ENCODE data around the gene GPR137. TPM values are rescaled to one million over a fixed set of nuclear protein-coding genes. Genes with fewer than 3 reads are reported as not detected.
"Not testable (repeated sequence)": the region's sequence is repeated elsewhere in the genome, so short reads cannot be mapped to it uniquely, and the experiment has no call there.

GPR137 gene
- polyA plus RNA-seq, 3 donors = 27.2 to 42.7 (median 42.7) TPM

DNA sequence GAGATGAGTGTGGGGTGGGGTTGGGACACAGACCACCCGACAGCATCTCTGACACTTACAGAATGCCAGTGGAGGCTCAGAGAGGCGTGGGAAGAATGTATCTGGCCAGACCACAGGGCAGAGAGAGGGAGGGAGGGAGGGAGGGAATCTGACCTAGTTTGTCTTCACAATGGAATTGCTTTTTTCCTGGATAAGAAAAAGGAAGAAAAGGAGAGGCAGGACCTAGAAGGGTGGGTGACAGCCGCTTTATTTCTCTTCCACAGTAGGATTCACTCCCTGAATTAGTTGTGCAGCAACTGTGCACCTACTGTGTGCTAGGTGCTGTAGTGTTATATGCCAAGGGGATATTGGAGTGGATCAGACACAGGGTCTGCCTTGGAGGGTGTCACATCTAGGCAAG, 9.1 kb downstream of the GPR137 start:
- no peak for DNase-seq (ENCODE audit: extremely low read depth in 1 of 11, low read depth in 9 of 11, low spot score in 4 of 11)

DNA sequence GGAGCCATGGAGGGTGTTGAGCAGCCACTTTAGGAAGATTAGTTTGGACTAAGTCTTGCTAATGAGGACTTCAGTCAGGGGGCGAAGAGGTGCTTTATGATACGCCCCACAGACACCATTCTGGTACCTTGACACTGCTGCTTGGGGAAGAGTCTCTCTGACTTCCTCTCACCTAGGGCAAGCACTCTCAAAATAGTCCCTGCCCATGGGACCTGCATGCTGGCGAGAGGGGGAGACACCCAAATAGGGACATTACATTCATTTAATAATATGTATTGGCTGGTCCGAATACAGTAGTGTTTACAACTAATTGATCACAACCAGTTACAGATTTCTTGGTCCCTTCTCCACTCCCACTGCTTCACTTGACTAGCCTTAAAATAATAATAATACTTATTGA, 10.1 kb downstream of the GPR137 start:
- no peak for DNase-seq (ENCODE audit: extremely low read depth in 1 of 11, low read depth in 9 of 11, low spot score in 4 of 11)

- DNase-seq (ENCODE audit: extremely low read depth in 1 of 11, low read depth in 9 of 11, low spot score in 4 of 11) = no peak
Observed at GRCh38 chr11:64296236-64296635, 10.6 kb downstream of the GPR137 start.

DNA sequence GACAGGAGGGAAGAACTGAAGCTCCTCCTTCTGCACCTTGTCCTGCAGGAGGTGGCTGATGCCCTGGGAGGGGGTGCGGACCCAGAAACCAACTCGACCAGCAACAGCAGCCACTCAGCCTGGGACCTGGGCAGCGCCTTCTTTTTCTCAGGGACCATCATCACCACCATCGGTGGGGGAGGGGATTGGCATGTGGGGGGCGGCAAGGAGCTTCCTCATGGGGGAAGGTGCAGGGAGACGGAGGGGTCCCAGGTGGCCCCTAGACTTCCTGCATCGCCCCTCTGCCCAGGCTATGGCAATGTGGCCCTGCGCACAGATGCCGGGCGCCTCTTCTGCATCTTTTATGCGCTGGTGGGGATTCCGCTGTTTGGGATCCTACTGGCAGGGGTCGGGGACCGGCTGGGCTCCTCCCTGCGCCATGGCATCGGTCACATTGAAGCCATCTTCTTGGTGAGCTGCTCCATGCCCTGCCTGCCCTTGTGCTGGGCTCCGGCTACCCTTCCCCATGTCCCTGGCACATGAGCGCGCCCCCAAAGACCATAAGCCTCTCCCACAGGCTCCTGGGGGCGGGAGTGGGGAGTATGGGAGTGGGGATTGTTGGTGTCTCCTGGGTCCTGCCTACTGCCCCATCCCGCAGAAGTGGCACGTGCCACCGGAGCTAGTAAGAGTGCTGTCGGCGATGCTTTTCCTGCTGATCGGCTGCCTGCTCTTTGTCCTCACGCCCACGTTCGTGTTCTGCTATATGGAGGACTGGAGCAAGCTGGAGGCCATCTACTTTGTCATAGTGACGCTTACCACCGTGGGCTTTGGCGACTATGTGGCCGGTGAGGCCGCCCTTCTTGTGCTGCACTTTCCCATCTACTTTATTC, 11.4 kb downstream of the GPR137 start:
- no peak for DNase-seq (ENCODE audit: extremely low read depth in 1 of 11, low read depth in 9 of 11, low spot score in 4 of 11)

DNA sequence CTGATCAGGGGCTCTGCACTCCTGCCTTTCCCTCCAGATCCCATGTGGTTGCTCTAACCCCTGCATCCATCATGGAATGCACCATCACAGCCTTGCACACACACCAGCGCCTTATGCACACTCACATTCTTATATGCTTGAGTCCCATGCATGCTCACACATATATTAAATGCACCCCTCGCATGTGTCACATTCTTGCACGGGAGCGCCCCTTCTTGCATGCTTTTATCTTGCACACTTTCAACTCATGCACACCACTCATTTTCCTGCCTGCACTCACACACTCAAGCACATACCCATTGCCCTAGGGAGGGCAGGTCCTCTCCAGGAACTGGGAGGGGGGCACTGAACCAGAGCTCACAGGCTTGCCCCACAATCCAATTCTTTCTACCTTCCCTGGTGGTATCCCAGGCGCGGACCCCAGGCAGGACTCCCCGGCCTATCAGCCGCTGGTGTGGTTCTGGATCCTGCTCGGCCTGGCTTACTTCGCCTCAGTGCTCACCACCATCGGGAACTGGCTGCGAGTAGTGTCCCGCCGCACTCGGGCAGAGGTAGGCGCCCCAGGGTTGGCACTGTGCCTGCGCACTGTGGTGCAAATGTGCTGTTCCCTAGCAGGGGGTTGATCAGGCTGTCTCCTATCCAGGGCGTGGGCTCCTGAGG, 12.2 kb downstream of the GPR137 start:
- DNase-seq (ENCODE audit: extremely low read depth in 1 of 11, low read depth in 9 of 11, low spot score in 4 of 11) = no peak

- no peak for DNase-seq (ENCODE audit: extremely low read depth in 1 of 11, low read depth in 9 of 11, low spot score in 4 of 11)
Observed at GRCh38 chr11:64298966-64299846, 13.6 kb downstream of the GPR137 start.

DNA sequence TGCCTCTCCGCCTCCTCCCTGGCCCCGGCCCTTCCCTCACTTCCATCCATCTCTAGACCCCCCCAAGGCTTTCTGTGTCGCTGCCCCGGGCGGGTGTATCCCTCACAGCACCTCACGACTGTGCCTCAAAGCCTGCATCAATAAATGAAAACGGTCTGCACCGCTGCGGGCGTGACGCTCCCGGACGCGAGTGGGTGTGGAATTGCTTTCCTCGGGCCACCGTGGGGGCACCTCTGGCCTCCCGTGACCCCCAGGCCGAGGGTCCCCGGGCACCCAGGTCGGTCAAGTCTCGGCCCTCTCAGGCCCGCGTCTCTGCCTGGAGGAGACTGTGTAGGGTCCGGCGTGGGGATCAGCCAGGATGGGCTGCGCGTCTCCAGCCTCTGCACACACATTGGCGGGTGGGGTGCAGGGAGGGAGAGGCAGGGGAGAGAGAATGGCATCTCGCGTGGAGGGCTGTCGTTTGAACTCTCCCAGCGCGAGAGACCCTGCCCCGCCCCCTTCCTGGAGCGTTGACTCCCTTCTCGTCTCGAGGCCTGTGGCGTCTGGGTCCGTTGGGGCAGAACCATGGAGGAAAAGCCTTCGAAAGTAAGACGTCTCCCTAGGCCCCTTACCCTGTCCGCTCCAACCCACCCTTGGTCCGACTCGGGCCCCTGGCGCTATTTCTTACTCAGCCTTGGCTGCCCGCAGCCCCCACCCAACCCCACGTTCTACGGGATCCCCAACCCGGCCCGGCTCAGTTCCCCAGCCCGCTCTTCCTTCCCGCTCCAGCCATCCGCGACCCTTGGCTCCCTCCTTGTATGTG, 14.4 kb downstream of the GPR137 start, which contains the start of gene CATSPERZ:
Gene CATSPERZ, plus strand, starts transcription at position 512 of the 802 bp plus-strand sequence. Its CDS starts 53 bp downstream, at position 565.
- no peak for DNase-seq (ENCODE audit: extremely low read depth in 1 of 11, low read depth in 9 of 11, low spot score in 4 of 11)

DNA sequence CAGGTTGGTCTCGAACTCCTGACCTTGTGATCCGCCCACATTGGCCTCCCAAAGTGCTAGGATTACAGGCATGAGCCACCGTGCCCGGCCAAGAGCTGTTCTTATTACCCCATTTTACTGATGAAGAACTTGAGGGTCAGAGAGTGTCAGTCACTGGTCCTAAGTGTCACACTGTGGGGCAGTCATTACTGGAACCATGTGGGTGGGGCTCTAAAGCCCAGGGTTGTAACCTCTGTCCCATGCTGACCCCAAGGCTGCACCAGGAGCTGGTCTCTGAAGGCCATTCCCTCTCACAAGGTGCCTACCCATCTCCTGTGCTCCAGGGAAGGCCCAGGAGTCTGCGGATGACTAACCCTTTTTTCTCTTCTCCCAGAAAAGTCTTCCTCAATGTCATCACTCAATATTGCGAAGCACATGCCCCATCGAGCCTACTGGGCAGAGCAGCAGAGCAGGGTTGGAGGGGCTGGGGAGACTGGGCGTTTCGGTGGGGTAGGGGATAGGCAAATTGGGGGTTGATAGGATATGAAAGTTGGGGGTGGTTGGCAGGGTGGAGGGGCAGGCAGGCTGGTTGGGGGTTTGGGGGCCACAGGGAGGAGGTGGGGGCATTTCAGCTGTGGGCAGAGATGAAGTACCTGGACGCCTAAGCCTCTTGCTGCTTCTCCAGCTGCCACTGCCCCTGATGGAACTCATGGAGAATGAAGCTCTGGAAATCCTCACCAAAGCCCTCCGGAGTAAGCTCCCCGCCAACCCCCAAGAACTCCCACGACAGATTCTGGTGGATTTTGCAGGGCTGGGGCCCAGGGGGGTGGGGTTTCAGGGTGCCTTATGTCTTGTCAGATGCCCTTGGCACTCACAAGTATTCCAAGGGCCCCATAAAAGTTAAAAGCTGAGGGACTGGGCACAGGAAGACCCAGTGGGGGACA, 17.7 kb downstream of the GPR137 start:
- DNase-seq (ENCODE audit: extremely low read depth in 1 of 11, low read depth in 9 of 11, low spot score in 4 of 11) = no peak

- no peak for DNase-seq (ENCODE audit: extremely low read depth in 1 of 11, low read depth in 9 of 11, low spot score in 4 of 11)
Observed at GRCh38 chr11:64304032-64304315, 18.3 kb downstream of the GPR137 start.

GRCh38 chr11:64304316-64305072, 18.8 kb downstream of the GPR137 start:
- DNase-seq (ENCODE audit: extremely low read depth in 1 of 11, low read depth in 9 of 11, low spot score in 4 of 11) = peak in 9 of 11 donors; percentile 71 to 86 (median 82)

DNA sequence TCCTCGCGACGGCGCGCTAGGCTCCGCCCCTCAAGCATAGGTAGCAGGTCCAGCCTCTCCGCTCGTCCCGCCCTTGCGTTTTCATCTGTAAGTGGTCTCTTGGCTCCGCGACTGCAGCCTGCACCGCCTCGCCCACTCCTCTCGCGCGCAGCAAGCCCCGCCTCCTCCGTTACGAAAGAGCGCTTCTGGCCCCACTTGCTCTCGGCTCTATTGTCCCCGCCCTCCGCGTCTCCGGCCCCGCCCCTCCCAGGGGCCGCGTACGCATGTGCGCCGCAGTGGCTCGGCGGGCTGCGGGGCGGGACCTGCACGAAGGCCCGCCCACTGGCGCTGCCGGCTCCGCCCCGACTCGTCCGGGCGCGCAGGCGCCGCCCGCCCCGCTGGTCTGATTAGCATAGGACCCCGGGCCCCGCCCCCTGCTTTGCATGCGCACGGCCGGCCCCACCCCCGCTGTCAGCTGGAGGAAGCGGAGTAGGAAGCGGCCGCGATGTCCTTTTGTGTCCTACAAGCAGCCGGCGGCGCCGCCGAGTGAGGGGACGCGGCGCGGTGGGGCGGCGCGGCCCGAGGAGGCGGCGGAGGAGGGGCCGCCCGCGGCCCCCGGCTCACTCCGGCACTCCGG, 19.5 kb downstream of the GPR137 start, which contains the start of gene ESRRA:
Gene ESRRA, plus strand, starts transcription at position 450 of the 616 bp plus-strand sequence. CDS start 1,656 bp downstream, outside the sequence.
- DNase-seq (ENCODE audit: extremely low read depth in 1 of 11, low read depth in 9 of 11, low spot score in 4 of 11) = peak; percentile 91 to 99 (median 96)

DNA sequence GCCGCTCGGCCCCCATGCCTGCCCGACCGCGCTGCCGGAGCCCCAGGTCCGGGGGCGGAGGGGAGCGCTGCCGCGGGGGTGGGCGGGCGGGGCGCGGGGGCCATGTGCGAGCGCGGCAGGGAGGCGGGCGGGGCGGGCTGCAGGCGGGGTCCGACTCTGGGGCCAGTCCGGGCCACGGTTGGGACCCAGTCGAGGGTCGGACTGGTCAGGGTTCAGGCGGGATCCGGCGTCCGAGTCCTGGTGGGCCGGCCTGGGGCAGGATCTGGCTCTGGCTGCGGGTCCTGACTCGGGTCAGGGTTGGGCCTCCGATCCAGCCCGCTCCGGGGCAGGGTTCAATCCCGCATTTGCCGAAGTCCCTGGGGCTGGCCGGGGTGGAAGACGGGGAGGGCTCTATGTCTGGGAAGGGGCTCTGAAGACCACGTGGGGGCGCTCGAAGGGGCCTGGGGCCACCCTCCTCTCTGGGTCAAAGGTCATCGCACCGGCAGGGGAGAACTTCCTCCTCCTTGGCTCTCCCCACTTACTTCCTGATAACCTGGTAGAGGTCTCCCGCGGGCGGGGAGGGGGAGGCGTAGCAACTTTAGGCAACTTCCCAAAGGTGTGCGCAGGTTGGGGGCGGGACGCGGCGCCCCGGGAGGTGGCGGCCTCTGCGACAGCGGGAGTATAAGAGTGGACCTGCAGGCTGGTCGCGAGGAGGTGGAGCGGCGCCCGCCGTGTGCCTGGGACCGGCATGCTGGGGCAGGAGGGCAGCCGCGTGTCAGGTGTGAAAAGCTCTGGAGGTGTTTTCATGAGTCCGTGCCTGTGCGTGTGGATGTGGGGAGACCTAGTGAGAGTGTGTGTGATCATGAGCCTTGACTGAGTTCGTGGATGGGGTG, 20.3 kb downstream of the GPR137 start:
- no peak for DNase-seq (ENCODE audit: extremely low read depth in 1 of 11, low read depth in 9 of 11, low spot score in 4 of 11)

GRCh38 chr11:64306563-64306875, 20.9 kb downstream of the GPR137 start:
- no peak for DNase-seq (ENCODE audit: extremely low read depth in 1 of 11, low read depth in 9 of 11, low spot score in 4 of 11)

DNA sequence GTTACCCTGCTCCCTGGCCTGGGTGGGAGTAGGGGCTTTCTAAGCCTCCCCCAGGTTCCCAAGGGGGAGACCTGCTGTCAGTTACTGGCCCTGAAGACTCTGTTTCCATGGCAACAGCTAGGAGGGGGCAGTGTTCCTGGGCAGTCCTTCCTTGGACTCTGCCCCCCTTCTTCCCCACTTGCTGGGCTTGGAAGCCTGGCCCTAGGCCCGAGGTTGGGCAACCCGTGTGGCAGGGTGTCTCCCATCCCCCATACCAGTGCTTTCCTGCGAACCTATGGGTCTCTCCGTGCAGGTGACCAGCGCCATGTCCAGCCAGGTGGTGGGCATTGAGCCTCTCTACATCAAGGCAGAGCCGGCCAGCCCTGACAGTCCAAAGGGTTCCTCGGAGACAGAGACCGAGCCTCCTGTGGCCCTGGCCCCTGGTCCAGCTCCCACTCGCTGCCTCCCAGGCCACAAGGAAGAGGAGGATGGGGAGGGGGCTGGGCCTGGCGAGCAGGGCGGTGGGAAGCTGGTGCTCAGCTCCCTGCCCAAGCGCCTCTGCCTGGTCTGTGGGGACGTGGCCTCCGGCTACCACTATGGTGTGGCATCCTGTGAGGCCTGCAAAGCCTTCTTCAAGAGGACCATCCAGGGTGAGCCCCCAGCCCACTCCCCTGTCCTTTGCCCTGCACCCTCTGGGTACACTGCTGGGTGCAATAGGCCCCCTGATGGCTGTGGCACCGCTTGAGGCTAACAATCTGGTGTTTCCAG, 21.4 kb downstream of the GPR137 start:
- DNase-seq (ENCODE audit: extremely low read depth in 1 of 11, low read depth in 9 of 11, low spot score in 4 of 11) = no peak

- not testable (repeated sequence) for DNase-seq (ENCODE audit: extremely low read depth in 1 of 11, low read depth in 9 of 11, low spot score in 4 of 11)
Observed at GRCh38 chr11:64307795-64308194, 22.1 kb downstream of the GPR137 start.
